Endothelial cell of umbilical vein (primary cell): ENCODE measurements around the gene LEUTX. TPM values are rescaled to one million over a fixed set of nuclear protein-coding genes. Genes with fewer than 3 reads are reported as not detected.

ENCODE experiments used
- BruUV-seq: library from RNA; stranded (reverse); fragments of 400-500 nt; replicated peaks from 2 replicates; lab custom pipeline; 2021; lab: Mats Ljungman, UMichigan
- CTCF ChIA-PET: fragments of 300-600, 350-600 bp; sonication (Branson Sonifier 250); formaldehyde crosslinking; loops from one replicate; lab custom pipeline; 2021; ENCODE audit warnings: antibody characterized with exemption, inconsistent platforms; lab: Charles Lee
- POLR2A ChIA-PET: fragments of 300-600, 350-600 bp; sonication (Branson Sonifier 250); formaldehyde crosslinking; loops from one replicate; lab custom pipeline; 2021; ENCODE audit warnings: antibody characterized with exemption, inconsistent platforms; lab: Charles Lee
- DNase-seq: peaks from one replicate; pipeline ENCODE4 v3.0.0-alpha.2; 2011; ENCODE audit warnings: low read depth, low spot score
- FAIRE-seq: peaks from 2 replicates; lab custom pipeline; 2011; peaks lifted over from hg19 to GRCh38; lab: Jason Lieb, UNC
- H2AFZ ChIP-seq: 2 replicates; pipeline ENCODE4 v1.6.0; 2012; ENCODE audit warnings: low read depth, low read length, control low read depth, inconsistent platforms
- H3K27ac ChIP-seq: 2 replicates; pipeline ENCODE4 v1.5.1; 2011; ENCODE audit warnings: low read depth, mild to moderate bottlenecking, control low read depth, low read length, moderate library complexity; ENCODE audit not compliant: insufficient read depth
- H3K27me3 ChIP-seq, 2 experiments: 2 replicates each; pipeline versions ENCODE4 v1.6.0 to v1.6.1; 2011; ENCODE audit warnings: low read length in 2 of 2, mixed read lengths in 1 of 2; ENCODE audit not compliant: control insufficient read depth in 2 of 2, insufficient read depth in 2 of 2
- H3K36me3 ChIP-seq, 2 experiments: 2 replicates in 1 of 2; 3 replicates in 1 of 2; pipeline ENCODE4 v1.5.1; 2011; ENCODE audit warnings: low read length in 2 of 2, mild to moderate bottlenecking in 1 of 2, moderate library complexity in 1 of 2; ENCODE audit not compliant: control insufficient read depth in 2 of 2, insufficient read depth in 2 of 2; ENCODE audit errors: extremely low read depth in 1 of 2
- H3K4me1 ChIP-seq: 3 replicates; pipeline ENCODE4 v1.5.1; 2011; ENCODE audit warnings: mild to moderate bottlenecking, low read length; ENCODE audit not compliant: control insufficient read depth, insufficient read depth; ENCODE audit errors: extremely low read depth
- H3K4me2 ChIP-seq: 2 replicates; pipeline ENCODE4 v1.6.1; 2011; ENCODE audit warnings: low read length, control low read depth, mixed read lengths; ENCODE audit not compliant: insufficient read depth
- H3K4me3 ChIP-seq, 3 experiments: fragments of 200-600 bp in 1 of 3; sonication (generic), shearing (Covaris generic) in 1 of 3; replicated peaks in 1 of 3; 2 replicates each; pipeline ENCODE4 v1.5.1; 2011 to 2016; ENCODE audit warnings: control low read depth in 3 of 3, low read length in 3 of 3, mild to moderate bottlenecking in 2 of 3, inconsistent platforms in 1 of 3, low read depth in 1 of 3, moderate library complexity in 1 of 3; ENCODE audit not compliant: insufficient read depth in 1 of 3
- H3K79me2 ChIP-seq: 2 replicates; pipeline ENCODE4 v1.6.0; 2012; ENCODE audit warnings: low read length, inconsistent platforms; ENCODE audit not compliant: control insufficient read depth, insufficient read depth
- H3K9ac ChIP-seq: replicated peaks from 2 replicates; pipeline ENCODE3; 2011; ENCODE audit warnings: low read length, control low read depth; ENCODE audit not compliant: insufficient read depth; ENCODE audit errors: extremely low read depth
- H3K9me1 ChIP-seq: replicated peaks from 3 replicates; pipeline ENCODE4 v1.6.0; 2011; ENCODE audit warnings: mild to moderate bottlenecking, low read length; ENCODE audit not compliant: control insufficient read depth, insufficient read depth; ENCODE audit errors: extremely low read depth
- H3K9me3 ChIP-seq: replicated peaks from 2 replicates; pipeline ENCODE4 v1.5.1; 2012; ENCODE audit warnings: low read length, inconsistent platforms; ENCODE audit not compliant: control insufficient read depth, insufficient read depth
- H4K20me1 ChIP-seq: replicated peaks from 2 replicates; pipeline ENCODE3; 2011; ENCODE audit warnings: mild to moderate bottlenecking, low read length; ENCODE audit not compliant: control insufficient read depth, insufficient read depth; ENCODE audit errors: extremely low read depth
- CTCF ChIP-seq, 2 donors: IDR thresholded peaks; 1 replicate in 1 of 2; 2 replicates in 1 of 2; pipeline ENCODE4 v1.5.1; 2011; ENCODE audit warnings: low read length in 2 of 2, mild to moderate bottlenecking in 2 of 2, moderate library complexity in 2 of 2, control low read depth in 1 of 2, inconsistent platforms in 1 of 2, low read depth in 1 of 2; ENCODE audit not compliant: insufficient read depth in 1 of 2; ENCODE audit errors: extremely low read depth in 1 of 2
- EZH2 ChIP-seq: IDR thresholded peaks from 2 replicates; pipeline ENCODE4 v1.6.1; 2012; ENCODE audit warnings: borderline replicate concordance, low read depth, mild to moderate bottlenecking, moderate library complexity, low read length, inconsistent platforms; ENCODE audit not compliant: severe bottlenecking
- FOS ChIP-seq: IDR thresholded peaks from 2 replicates; pipeline ENCODE4 v1.6.1; 2011; ENCODE audit warnings: mild to moderate bottlenecking, low read length, moderate library complexity, borderline replicate concordance; ENCODE audit not compliant: insufficient read depth
- JUN ChIP-seq: IDR thresholded peaks from 2 replicates; pipeline ENCODE4 v1.6.1; 2011; ENCODE audit warnings: borderline replicate concordance, low read depth; ENCODE audit not compliant: insufficient read length, insufficient read depth
- MAX ChIP-seq: IDR thresholded peaks from 2 replicates; pipeline ENCODE4 v1.6.1; 2011; ENCODE audit not compliant: insufficient read depth, insufficient read length
- POLR2A ChIP-seq: IDR thresholded peaks from 2 replicates; pipeline ENCODE4 v1.6.1; 2012; ENCODE audit warnings: low read depth, mild to moderate bottlenecking, control low read depth, low read length
- POLR2AphosphoS5 ChIP-seq: IDR thresholded peaks from 2 replicates; pipeline ENCODE4 v1.6.1; 2012; ENCODE audit warnings: low read depth, mild to moderate bottlenecking, control low read depth, low read length, moderate library complexity; ENCODE audit not compliant: insufficient read depth
- dilution Hi-C: fragments of 300-500 bp; cut with MboI; formaldehyde crosslinking; loops from one replicate; pipeline ENCODE4 v1.15.0; 2019; ENCODE audit warnings: low sequenced_read_pairs; ENCODE audit not compliant: extremely low pct_ligation_motif_present
- intact Hi-C: fragments of 100-400 bp; cut with micrococcal nuclease; formaldehyde crosslinking; loops from one replicate; pipeline ENCODE4 v1.10.0; 2022
- polyA plus RNA-seq, 4 experiments: library from polyadenylated mRNA; depleted of rRNA in 3 of 4; stranded (reverse) in 3 of 4; unstranded in 1 of 4; fragments of >200 nt; gene quantifications; 2 replicates each; pipeline versions ENCODE4 v1.2.1 to v1.2.3, GENCODE V29; 2011 to 2012; ENCODE audit warnings: missing spikeins in 1 of 4
- total RNA-seq: library from RNA; stranded (reverse); gene quantifications from 2 replicates; pipeline ENCODE4 v1.2.3, GENCODE V29; 2021

Gene LEUTX
- total and polyA plus RNA-seq, 2 donors (not counting 3 experiments of a cell fraction or from before 2014, with no cell fraction given) = not detected

DNA sequence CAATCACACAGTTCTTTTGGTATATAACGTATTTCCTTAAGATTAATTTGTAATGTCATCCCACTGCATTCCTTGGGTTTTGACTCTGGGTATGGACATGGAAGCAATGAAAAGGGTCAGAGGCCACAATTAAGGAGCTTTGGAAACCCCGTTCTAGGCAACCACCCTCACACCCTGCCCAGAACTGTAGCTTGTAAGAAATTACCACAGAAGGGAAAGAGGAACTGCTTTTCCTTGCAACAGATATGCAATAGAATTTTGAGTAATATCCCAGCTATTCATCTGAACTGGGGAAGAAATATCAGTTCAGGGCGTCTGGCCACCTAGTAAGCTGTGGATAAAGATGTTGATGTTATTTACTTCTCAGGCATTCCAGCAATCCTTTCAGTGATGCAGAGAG lies 39.8 kb upstream of the LEUTX start:
- Histone ChIP-seq H3K9ac (no peak overlapping the region), H3K36me3 (no peaks in the 10 kb centered on the region), H3K9me3 (no peaks in the 10 kb centered on the region), H3K4me3 (no peak overlapping the region), H2AFZ (no peak overlapping the region), H3K9me1 (no peaks in the 10 kb centered on the region), H3K79me2 (no peaks in the 10 kb centered on the region), H4K20me1 (no peaks in the 10 kb centered on the region), H3K4me2 (no peak overlapping the region), H3K27me3 (peaks cover 0 to 3% of the 10 kb centered on the region in 2 experiments), H3K27ac (no peak overlapping the region), H3K4me1 (no peaks in the 10 kb centered on the region)
- BruUV-seq = no TSS peak
- ChIA-PET CTCF (no interaction called here), POLR2A (no interaction called here)
- no peak for DNase-seq
- intact Hi-C loops = no loop called here
- TF ChIP-seq MAX = no peak
- TF ChIP-seq CTCF (IDR thresholded peaks at IDR 0.05; ENCODE audit: extremely low read depth in 1 of 2, insufficient read depth in 1 of 2, low read depth in 1 of 2, low read length in 2 of 2) = no peak
- no peak for TF ChIP-seq EZH2
- TF ChIP-seq POLR2A = no peak
- TF ChIP-seq FOS = no peak
- TF ChIP-seq JUN = no peak
- TF ChIP-seq POLR2AphosphoS5 = no peak
- dilution Hi-C loops = no loop called here
- FAIRE-seq = no peak
